Medulla oblongata (tissue), 1 donor: ENCODE measurements around the gene POLR2C.

ENCODE experiments used
- DNase-seq: peaks from one replicate; pipeline ENCODE4 v3.0.0-alpha.2; 2015; ENCODE audit errors: extremely low spot score

Gene POLR2C

DNA sequence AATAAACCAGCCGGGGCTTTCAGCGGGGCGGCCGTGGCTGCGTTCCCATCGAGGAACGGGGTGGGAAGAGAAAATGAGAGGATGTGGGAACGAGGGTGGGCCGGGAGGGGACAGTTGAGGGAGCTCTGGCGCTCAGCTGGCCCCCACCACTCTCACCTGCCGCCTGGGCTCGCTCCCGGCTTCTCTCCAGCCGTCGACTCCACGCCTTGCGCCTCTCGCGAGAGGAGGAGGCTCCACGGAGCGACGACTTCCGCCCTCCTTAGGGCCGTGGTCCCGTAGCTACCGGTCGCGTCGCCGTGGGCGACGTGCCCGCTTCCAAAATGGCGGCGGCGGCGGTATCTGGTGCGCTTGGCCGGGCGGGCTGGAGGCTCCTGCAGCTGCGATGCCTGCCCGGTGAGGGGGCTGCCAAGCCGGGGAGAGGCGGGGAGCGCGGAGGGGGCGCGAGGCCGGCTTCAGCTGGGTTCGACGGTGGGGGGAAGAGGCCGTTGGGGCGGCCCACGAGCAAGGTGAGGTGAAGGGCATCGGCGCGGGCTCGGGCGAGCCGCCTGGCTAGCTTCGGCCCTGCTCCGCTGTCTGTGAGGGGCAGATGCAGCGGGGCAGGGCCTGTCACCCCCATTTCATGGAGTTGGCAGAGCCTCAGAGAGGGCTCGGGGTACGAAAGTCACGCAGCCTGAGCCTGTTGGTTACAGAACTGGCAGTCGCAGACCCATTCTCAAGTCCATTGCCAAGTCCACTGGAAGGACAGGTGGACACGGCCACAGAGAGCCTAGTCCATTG is 15.1 kb upstream of the POLR2C start, which contains the start of the genes CIAPIN1 and COQ9:
Gene CIAPIN1, minus strand, starts transcription at position 200 of the 777 bp plus-strand sequence. CDS start 6,457 bp downstream, outside the sequence.
Gene COQ9, plus strand, starts transcription at position 294 of the 777 bp plus-strand sequence. Its CDS starts 27 bp downstream, at position 321.
- DNase-seq: peak; percentile 96

- DNase-seq: no peak
Observed at GRCh38 chr16:57452021-57452420, 10.5 kb upstream of the POLR2C start.

DNA sequence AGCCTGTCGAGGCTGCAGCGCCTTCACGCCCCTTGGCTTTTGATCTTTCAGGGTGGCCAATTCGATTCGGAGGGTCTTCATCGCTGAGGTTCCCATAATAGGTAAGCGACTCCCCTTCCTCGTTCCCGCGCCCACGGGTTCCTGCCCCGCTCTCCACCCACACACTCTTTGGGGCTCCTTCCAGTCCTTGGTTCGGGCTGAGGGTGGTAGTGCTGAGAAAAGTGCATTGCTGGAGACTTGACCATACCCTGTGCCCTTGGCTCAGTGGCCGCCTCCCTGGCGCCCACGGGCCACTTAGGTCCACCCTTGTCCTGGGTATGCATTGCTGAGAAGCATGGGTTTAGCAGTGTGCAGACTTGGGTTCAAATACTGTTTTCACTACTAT is 491 bp downstream of the POLR2C start:
- DNase-seq: no peak

DNA sequence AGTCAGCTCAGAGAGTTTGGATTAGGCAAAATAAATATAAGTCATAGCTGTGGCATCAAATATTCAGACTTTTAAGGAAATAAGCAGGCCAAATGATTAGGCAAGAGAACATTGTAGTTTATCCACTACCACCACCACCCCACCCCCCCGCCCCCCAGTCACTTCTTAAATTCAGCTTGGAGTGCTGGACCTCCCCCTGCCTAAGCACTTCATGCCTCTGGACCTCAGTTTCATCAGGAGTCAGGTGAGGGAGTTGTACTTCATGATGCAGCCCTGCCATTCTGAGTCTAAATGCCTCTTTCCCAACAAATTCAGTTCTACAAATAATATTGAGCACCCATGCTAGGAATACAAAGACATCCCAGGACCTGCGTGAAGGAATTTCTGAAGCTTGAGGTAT is 2.0 kb downstream of the POLR2C start:
- DNase-seq: no peak

DNA sequence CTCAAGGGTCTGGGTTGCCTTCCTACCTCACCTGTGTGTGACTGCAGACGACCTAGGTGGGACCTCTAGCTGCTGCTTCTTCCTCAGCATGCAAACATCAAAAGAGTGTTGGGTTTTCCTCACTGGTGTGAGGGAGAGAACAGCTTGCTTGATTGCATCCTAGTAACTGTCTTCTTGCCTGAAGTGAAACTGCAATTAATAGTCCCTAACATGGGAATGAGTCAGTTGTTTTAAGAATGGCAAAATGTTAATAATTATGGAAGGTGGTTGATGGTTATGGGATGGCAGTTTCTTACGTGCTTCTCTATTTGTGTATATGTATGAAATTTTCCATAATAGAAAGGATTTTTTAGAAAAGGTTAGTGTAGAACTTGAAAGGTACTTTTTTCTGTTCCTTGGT is 5.9 kb downstream of the POLR2C start:
- DNase-seq: no peak

GRCh38 chr16:57469046-57469445 is 6.6 kb downstream of the POLR2C start:
- DNase-seq: no peak

GRCh38 chr16:57469917-57470470 is 7.5 kb downstream of the POLR2C start:
- no peak for DNase-seq

DNA sequence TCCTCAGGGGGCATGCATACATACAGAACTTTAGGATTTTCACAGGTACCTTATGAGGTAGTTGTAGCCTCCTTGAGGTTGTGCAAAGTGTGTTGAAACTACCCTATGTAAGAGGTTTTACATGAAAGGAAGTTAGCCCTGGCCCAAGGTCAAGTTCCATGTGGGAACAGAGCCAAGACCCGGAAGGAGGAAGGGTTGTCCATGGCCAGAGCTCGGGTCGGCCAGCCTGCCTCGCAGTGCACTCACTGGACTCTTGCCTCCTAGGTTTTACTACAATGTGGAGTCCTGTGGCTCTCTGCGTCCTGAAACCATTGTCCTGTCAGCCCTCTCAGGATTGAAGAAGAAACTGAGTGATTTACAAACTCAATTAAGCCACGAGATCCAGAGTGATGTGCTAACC is 8.2 kb downstream of the POLR2C start:
- peak; percentile 24 for DNase-seq

DNA sequence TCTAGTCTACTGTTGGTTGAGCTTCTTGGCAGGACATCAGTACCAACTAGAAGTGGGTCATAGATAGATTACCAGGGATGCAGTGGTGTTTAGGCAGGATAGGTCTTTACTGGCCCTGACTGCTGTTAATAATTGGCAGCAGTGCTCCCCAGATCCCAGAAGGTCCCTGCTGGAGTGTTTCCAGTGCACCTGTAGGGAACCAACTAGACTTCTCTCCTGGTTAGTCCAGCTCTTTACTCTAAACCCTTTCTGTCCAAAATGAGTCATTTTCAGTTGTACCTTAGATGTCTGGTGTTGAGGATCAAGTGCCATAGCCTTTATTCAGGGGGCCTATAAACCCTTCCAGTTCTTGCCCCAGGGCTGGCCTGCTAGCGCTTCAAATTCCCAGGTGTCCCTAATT is 8.7 kb downstream of the POLR2C start:
- DNase-seq: no peak

DNA sequence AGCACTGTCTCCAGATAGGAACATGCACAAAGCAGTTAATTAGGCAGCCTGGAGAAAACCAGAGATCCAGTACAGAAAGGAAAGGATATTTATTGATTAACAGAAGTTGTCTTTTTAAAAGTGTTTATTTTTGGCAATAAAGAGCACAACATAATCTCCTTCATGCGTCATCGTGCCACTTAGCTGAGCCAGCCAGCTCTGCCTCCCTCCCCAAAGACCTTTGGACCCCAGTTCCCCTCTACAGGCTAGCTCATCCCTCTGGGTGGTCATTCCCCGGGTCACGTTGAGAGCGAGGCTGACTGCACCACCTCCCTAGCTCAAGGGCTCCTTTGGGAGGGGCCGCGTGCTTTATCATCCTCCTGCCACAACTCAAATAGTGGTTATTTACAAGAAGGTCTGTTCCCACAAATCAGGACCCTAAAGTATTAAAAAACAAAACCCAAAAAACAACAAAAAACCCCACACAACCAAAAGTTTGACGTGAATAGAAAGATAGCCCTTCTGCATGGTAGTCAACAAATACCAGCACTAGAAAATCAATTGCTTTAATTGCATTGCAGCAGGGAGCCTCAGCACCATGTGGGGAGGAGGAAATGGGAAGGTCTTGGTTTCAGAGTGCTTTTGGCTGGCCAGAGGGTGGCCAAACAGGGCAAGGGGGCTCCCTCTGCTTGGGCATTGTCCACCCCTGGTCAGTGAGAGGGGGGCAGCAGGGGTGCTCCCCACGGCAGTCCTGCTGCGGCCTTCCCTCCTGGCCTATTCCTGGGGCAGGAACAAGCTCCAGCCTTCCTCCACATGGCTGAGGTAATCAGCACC is 9.6 kb downstream of the POLR2C start:
- DNase-seq: no peak

DNA sequence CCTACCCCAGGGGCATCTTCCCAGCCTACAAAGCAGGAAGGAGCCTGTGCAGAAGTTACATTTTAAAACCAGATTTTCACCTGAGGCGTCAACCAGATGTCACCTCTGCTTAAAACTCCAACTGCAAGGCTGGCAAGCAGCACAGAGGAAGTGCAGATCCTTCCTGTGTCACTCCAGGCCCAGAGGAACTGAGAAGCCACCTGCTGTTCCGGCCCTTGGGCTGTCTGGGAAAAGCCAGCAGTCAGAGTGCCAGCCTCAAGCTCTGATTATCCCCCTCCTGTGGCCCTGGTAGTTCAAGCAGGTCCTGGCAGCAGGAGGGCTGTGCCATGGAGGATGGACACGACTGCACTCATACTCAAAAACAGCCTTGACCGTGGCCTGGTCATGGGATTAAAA is 10.2 kb downstream of the POLR2C start:
- DNase-seq: no peak

DNA sequence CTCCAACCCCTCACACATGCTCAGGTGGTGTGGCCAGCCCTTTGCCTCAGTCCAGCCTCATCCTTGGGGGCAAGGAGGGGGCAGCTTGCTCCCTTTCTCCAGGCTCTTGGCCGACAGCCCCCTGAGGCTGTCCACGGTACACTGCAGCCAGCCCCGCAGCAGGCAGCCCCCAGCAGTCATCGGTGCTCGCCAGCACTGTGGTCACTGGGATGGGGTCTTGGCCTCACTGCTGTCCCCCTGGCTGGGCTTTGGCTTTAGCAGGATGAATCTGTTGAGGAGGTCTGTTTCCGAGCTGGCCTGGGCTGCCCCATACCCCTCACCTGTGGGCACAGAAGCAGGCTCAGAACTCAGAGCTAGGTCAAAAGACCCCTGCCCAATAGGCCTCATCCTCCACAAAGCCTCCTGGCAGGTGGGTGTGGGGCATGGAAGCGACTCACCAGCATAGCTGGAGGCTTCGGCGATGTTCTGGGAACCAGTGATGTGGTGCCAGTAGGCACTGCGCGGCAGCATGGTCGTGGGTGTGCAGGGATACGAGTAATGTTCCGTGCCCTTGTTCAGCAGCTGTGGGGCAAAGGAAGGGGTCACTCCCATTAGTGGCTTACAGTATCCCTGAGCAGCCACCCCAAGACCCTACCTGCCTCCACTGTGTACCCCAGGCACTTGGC is 10.8 kb downstream of the POLR2C start:
- DNase-seq: no peak

DNA sequence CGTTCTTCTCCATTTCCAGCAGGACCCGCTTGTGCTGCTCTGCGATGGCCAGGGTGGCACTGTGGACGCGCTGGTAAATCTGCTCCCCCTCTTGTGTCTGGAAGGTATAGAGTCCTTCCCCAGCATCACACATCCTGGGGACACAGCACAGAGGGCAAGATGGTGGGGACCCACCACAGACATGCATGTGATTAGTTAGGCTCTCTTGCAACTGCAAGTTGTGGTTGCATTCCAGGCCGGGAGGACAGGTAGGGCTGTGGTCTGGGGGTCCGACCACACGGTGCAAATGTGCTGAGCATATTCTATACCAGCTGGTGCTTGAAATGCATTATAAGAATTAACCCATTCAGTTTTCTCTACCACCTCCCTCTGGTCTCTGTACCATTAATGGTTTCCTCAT is 11.4 kb downstream of the POLR2C start:
- DNase-seq: no peak

GRCh38 chr16:57474671-57475661 is 12.5 kb downstream of the POLR2C start:
- DNase-seq: no peak

- no peak for DNase-seq
Observed at GRCh38 chr16:57475711-57476339, 13.3 kb downstream of the POLR2C start.

GRCh38 chr16:57476546-57477410 is 14.3 kb downstream of the POLR2C start:
- no peak for DNase-seq

DNA sequence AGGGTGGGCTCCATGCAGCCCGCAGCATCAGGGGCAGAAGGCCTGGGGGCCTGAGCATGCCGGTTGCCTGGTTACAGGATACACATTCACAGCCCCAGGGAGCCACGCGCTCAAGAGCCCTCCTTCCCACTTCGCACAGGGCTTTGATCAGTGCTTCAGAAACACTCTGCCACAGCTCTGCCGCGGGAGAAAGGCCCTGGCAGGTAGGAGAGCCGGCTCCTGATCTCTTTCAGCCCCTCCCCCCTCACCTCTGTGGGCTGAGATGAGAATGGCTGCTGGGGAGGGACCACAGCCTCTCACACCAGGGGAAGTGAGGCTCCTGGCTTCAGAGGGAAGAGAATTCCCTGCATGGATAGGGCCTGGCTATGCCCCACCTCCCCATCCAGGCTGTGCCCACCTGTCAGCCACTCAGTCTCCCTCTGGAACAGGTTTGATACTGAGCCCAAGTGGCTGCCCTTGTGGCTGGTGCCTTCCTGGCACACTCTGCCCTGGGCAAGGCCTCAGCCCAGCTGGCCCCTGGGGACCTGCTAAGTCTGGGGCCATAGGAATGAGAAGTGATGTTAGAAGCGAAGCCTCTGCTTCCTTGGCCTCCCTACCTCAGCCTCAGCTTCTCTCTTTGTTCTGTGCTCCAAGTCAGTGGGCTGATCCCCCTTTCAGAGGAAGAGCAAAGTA is 15.2 kb downstream of the POLR2C start:
- DNase-seq: no peak

- no peak for DNase-seq
Observed at GRCh38 chr16:57478396-57479204, 16.1 kb downstream of the POLR2C start.
